Liver (tissue), 9 donors: ENCODE results near the gene PABPC1L. TPM values are rescaled to one million over a fixed set of nuclear protein-coding genes. Genes with fewer than 3 reads are reported as not detected.

ENCODE experiments used
- DNase-seq: peaks from one replicate; pipeline ENCODE4 v3.0.0-alpha.2; 2017; ENCODE audit warnings: low spot score
- H3K27ac ChIP-seq, 2 donors: one replicate each; pipeline ENCODE4 v1.7.0; 2013; ENCODE audit warnings: inconsistent platforms in 2 of 2, low read length in 2 of 2, control low read depth in 1 of 2, low read depth in 1 of 2, mild to moderate bottlenecking in 1 of 2
- H3K27me3 ChIP-seq, 4 donors: one replicate each; pipeline versions ENCODE4 v1.6.1 to v1.7.0; 2013; ENCODE audit warnings: low read length in 3 of 4, inconsistent platforms in 1 of 4, mild to moderate bottlenecking in 1 of 4, moderate library complexity in 1 of 4; ENCODE audit not compliant: control insufficient read depth in 4 of 4, insufficient read depth in 4 of 4
- H3K36me3 ChIP-seq, 4 donors: one replicate each; pipeline versions ENCODE4 v1.6.1 to v1.7.0; 2013; ENCODE audit warnings: low read length in 3 of 4, mild to moderate bottlenecking in 3 of 4, low read depth in 1 of 4, moderate library complexity in 1 of 4; ENCODE audit not compliant: control insufficient read depth in 4 of 4, insufficient read depth in 3 of 4
- H3K4me1 ChIP-seq, 4 donors: one replicate each; pipeline versions ENCODE4 v1.6.1 to v1.7.0; 2013; ENCODE audit warnings: low read length in 3 of 4, mild to moderate bottlenecking in 3 of 4, moderate library complexity in 1 of 4; ENCODE audit not compliant: control insufficient read depth in 4 of 4, insufficient read depth in 4 of 4
- H3K4me3 ChIP-seq, 3 donors: one replicate each; pipeline versions ENCODE4 v1.6.1 to v1.7.0; 2013; ENCODE audit warnings: low read length in 3 of 3, control low read depth in 1 of 3, low read depth in 1 of 3, mild to moderate bottlenecking in 1 of 3
- H3K9ac ChIP-seq, 2 donors: one replicate each; pipeline ENCODE4 v1.7.0; 2013; ENCODE audit warnings: low read length in 2 of 2, mild to moderate bottlenecking in 2 of 2, moderate library complexity in 2 of 2, control low read depth in 1 of 2, low read depth in 1 of 2
- H3K9me3 ChIP-seq, 4 donors: one replicate each; pipeline versions ENCODE4 v1.6.1 to v1.7.0; 2013; ENCODE audit warnings: low read length in 3 of 4; ENCODE audit not compliant: control insufficient read depth in 4 of 4
- ATF3 ChIP-seq: IDR thresholded peaks from 2 replicates; pipeline ENCODE4 v1.6.1; 2016; ENCODE audit warnings: antibody characterized with exemption
- CTCF ChIP-seq: fragments of 150-350 bp; IDR thresholded peaks from 2 replicates; pipeline ENCODE4 v1.5.1; 2017; ENCODE audit warnings: improper control_type of control experiment, low read depth, low read length; ENCODE audit not compliant: missing input control
- EGR1 ChIP-seq, 2 donors: IDR thresholded peaks; 2 replicates each; pipeline ENCODE4 v1.6.1; 2016 to 2018; ENCODE audit warnings: antibody characterized with exemption in 2 of 2, low read depth in 2 of 2
- FOXA1 ChIP-seq: IDR thresholded peaks from 2 replicates; pipeline ENCODE4 v1.6.1; 2016; ENCODE audit warnings: antibody characterized with exemption
- FOXA2 ChIP-seq: IDR thresholded peaks from 2 replicates; pipeline ENCODE4 v1.6.1; 2016; ENCODE audit warnings: antibody characterized with exemption
- GABPA ChIP-seq, 2 donors: IDR thresholded peaks in 1 of 2; conservative IDR thresholded peaks in 1 of 2; 2 replicates each; pipeline ENCODE4 v1.6.1; 2016; ENCODE audit warnings: antibody characterized with exemption in 2 of 2, mild to moderate bottlenecking in 1 of 2, moderate library complexity in 1 of 2
- HNF4A ChIP-seq, 2 donors: conservative IDR thresholded peaks; 2 replicates each; pipeline ENCODE4 v1.6.1; 2016; ENCODE audit warnings: antibody characterized with exemption in 2 of 2, mild to moderate bottlenecking in 2 of 2
- HNF4G ChIP-seq: IDR thresholded peaks from 2 replicates; pipeline ENCODE4 v1.6.1; 2016; ENCODE audit warnings: antibody characterized with exemption
- MAX ChIP-seq: IDR thresholded peaks from 2 replicates; pipeline ENCODE4 v1.6.1; 2016; ENCODE audit warnings: antibody characterized with exemption
- NR2F2 ChIP-seq: IDR thresholded peaks from 2 replicates; pipeline ENCODE4 v1.6.1; 2016; ENCODE audit warnings: antibody characterized with exemption
- RAD21 ChIP-seq, 2 donors: IDR thresholded peaks; 2 replicates each; pipeline ENCODE4 v1.6.1; 2016; ENCODE audit warnings: antibody characterized with exemption in 2 of 2, mild to moderate bottlenecking in 2 of 2
- REST ChIP-seq: IDR thresholded peaks from 2 replicates; pipeline ENCODE4 v1.6.1; 2016; ENCODE audit warnings: antibody characterized with exemption, mild to moderate bottlenecking
- RXRA ChIP-seq, 2 donors: IDR thresholded peaks; 2 replicates each; pipeline ENCODE4 v1.6.1; 2017 to 2018; ENCODE audit warnings: antibody characterized with exemption in 2 of 2, mild to moderate bottlenecking in 1 of 2
- SP1 ChIP-seq: IDR thresholded peaks from 2 replicates; pipeline ENCODE4 v1.6.1; 2018; ENCODE audit warnings: antibody characterized with exemption, mild to moderate bottlenecking
- TAF1 ChIP-seq: conservative IDR thresholded peaks from 2 replicates; pipeline ENCODE4 v1.6.1; 2016; ENCODE audit warnings: antibody characterized with exemption, mild to moderate bottlenecking
- YY1 ChIP-seq: IDR thresholded peaks from 2 replicates; pipeline ENCODE4 v1.6.1; 2016; ENCODE audit warnings: antibody characterized with exemption, mild to moderate bottlenecking
- ZBTB33 ChIP-seq: IDR thresholded peaks from 2 replicates; pipeline ENCODE4 v1.6.1; 2016; ENCODE audit warnings: antibody characterized with exemption
- WGBS: extraction: QIAGEN DNeasy Blood & Tissue Kit; methylation state at CpG from one replicate; pipeline ENCODE4 v1.1.7; 2013; 5-methylcytosine and 5-hydroxymethylcytosine counted together
- polyA plus RNA-seq, 2 donors: library from polyadenylated mRNA; stranded (reverse) in 1 of 2; unstranded in 1 of 2; fragments of 200-250 nt in 1 of 2; fragments of >200 nt in 1 of 2; fragmentation: Nextera tagmentation in 1 of 2; extraction: Ambion mirVana in 1 of 2; gene quantifications; one replicate each; pipeline versions ENCODE4 v1.2.1 to v1.2.3, GENCODE V29; 2013 to 2015
- total RNA-seq, 2 donors: library from RNA; depleted of rRNA; stranded (reverse); fragments of >200 nt; gene quantifications; one replicate each; pipeline ENCODE4 v1.2.3, GENCODE V29; 2014
- donor health status: healthy.
- donor health status: healthy.
- donor health status: healthy.
- donor health status: healthy.
- donor health status: healthy.

Gene PABPC1L
- total and polyA plus RNA-seq, 4 donors: 4.7 to 21.0 (median 10.9) TPM

GRCh38 chr20:44965651-44966029 is 55.8 kb downstream of the PABPC1L start:
- DNase-seq: no peak
- Histone ChIP-seq H3K36me3 (no peaks in the 10 kb centered on the region), H3K9ac (peak overlapping the region in 1 of 2 donors; percentile 75), H3K4me3 (peak overlapping the region; percentile 78 to 86 (median 83)), H3K27ac (peak overlapping the region; percentile 74 to 80), H3K27me3 (no peaks in the 10 kb centered on the region), H3K4me1 (peaks cover 0 to 25% (median 20%) of the 10 kb centered on the region in 4 donors), H3K9me3 (no peaks in the 10 kb centered on the region)
- 46% methylated on average over 5 of the region's 5 CpGs for WGBS
- TF ChIP-seq YY1: no peak
- TF ChIP-seq GABPA (IDR thresholded peaks at IDR 0.05 in 1 of 2, conservative IDR thresholded peaks at IDR 0.05 in 1 of 2): no peak
- no peak for TF ChIP-seq CTCF
- no peak for TF ChIP-seq ZBTB33
- TF ChIP-seq HNF4A (conservative IDR thresholded peaks at IDR 0.05): no peak
- TF ChIP-seq HNF4G: no peak
- TF ChIP-seq SP1: no peak
- no peak for TF ChIP-seq FOXA2

GRCh38 chr20:44966030-44966961 is 56.4 kb downstream of the PABPC1L start, which contains the start of gene STK4:
Gene STK4, plus strand, starts transcription at chr20:44966512. Its CDS starts 57 bp downstream, at chr20:44966569.
- 1% methylated on average over 68 of the region's 68 CpGs for WGBS
- H3K27me3 ChIP-seq: no peaks in the 10 kb centered on the region
- H3K9ac ChIP-seq: peak within 1 kb of the TSS; percentile 63 to 77
- peaks cover 0 to 25% (median 19%) of the 10 kb centered on the region in 4 donors for H3K4me1 ChIP-seq
- peak within 1 kb of the TSS; percentile 74 to 80 for H3K27ac ChIP-seq
- peak within 1 kb of the TSS; percentile 78 to 86 (median 83) for H3K4me3 ChIP-seq
- no peaks in the 10 kb centered on the region for H3K9me3 ChIP-seq
- H3K36me3 ChIP-seq: no peaks in the 10 kb centered on the region
- peak; percentile 95 for DNase-seq
- TF ChIP-seq SP1: peak; percentile 63
- TF ChIP-seq HNF4A (conservative IDR thresholded peaks at IDR 0.05): peak in 1 of 2 donors; percentile 28
- peak; percentile 80 for TF ChIP-seq TAF1
- TF ChIP-seq FOXA1: peak; percentile 6
- TF ChIP-seq ATF3: no peak
- TF ChIP-seq NR2F2: no peak
- TF ChIP-seq RAD21 (IDR thresholded peaks at IDR 0.05): peak; percentile 24 to 60
- TF ChIP-seq FOXA2: no peak
- TF ChIP-seq CTCF: peak; percentile 24
- no peak for TF ChIP-seq ZBTB33
- TF ChIP-seq EGR1 (IDR thresholded peaks at IDR 0.05; ENCODE audit: low read depth in 2 of 2): peak; percentile 51 to 54
- TF ChIP-seq MAX: peak; percentile 71
- TF ChIP-seq REST: peak; percentile 86
- no peak for TF ChIP-seq HNF4G
- peak; percentile 68 for TF ChIP-seq YY1
- TF ChIP-seq GABPA (IDR thresholded peaks at IDR 0.05 in 1 of 2, conservative IDR thresholded peaks at IDR 0.05 in 1 of 2): peak; percentile 73 to 94
- TF ChIP-seq RXRA (IDR thresholded peaks at IDR 0.05): no peak
